ENCODE results near the gene ALK.

Gene ALK

GRCh38 chr2:29923110-29923721, 1.8 kb upstream of the ALK start:
- no peaks in the 10 kb centered on the region for H3K36me3 ChIP-seq (ENCODE audit: insufficient read depth, insufficient read length, low read length)
- H3K4me1 ChIP-seq (ENCODE audit: insufficient read depth, insufficient read length) = peaks cover 2% of the 10 kb centered on the region
- TF ChIP-seq ZNF274 (IDR thresholded peaks at IDR 0.05; ENCODE audit: low read depth, low read length) (no peak), SUZ12 (IDR thresholded peaks at IDR 0.05; ENCODE audit: extremely low read depth, insufficient read depth, insufficient read length) (no peak), YY1 (IDR thresholded peaks at IDR 0.05; ENCODE audit: insufficient read depth, insufficient read length) (no peak)

GRCh38 chr2:29922605-29923004, 1.2 kb upstream of the ALK start:
- Histone ChIP-seq H3K36me3 (ENCODE audit: insufficient read depth, insufficient read length, low read length) (no peaks in the 10 kb centered on the region), H3K9ac (ENCODE audit: insufficient read length, low read depth) (no peak overlapping the region), H3K4me1 (ENCODE audit: insufficient read depth, insufficient read length) (peaks cover 2% of the 10 kb centered on the region), H3K9me3 (ENCODE audit: insufficient read depth, low read length) (no peaks in the 10 kb centered on the region), H3K27me3 (ENCODE audit: insufficient read depth, insufficient read length) (peaks cover 47% of the 10 kb centered on the region), H3K4me3 (ENCODE audit: insufficient read length, low read depth) (no peak overlapping the region)
- no peak for DNase-seq (ENCODE audit: low read depth, low spot score)
- TF ChIP-seq YY1 (IDR thresholded peaks at IDR 0.05; ENCODE audit: insufficient read depth, insufficient read length) = no peak
- no peak for TF ChIP-seq SUZ12 (IDR thresholded peaks at IDR 0.05; ENCODE audit: extremely low read depth, insufficient read depth, insufficient read length)
- TF ChIP-seq ZNF274 (IDR thresholded peaks at IDR 0.05; ENCODE audit: low read depth, low read length) = no peak

More at GRCh38 chr2:29923110-29923721, 1.8 kb upstream of the ALK start:
- Histone ChIP-seq H3K9me3 (ENCODE audit: insufficient read depth, low read length) (no peaks in the 10 kb centered on the region), H3K4me3 (ENCODE audit: insufficient read length, low read depth) (no peak overlapping the region), H3K27me3 (ENCODE audit: insufficient read depth, insufficient read length) (peaks cover 41% of the 10 kb centered on the region), H3K9ac (ENCODE audit: insufficient read length, low read depth) (no peak overlapping the region)
- no peak for DNase-seq (ENCODE audit: low read depth, low spot score)

- Histone ChIP-seq H3K36me3 (ENCODE audit: insufficient read depth, insufficient read length, low read length) (no peaks in the 10 kb centered on the region), H3K27me3 (ENCODE audit: insufficient read depth, insufficient read length) (peaks cover 63% of the 10 kb centered on the region), H3K9me3 (ENCODE audit: insufficient read depth, low read length) (no peaks in the 10 kb centered on the region), H3K9ac (ENCODE audit: insufficient read length, low read depth) (peak overlapping the region; percentile 76), H3K4me1 (ENCODE audit: insufficient read depth, insufficient read length) (peaks cover 2% of the 10 kb centered on the region), H3K4me3 (ENCODE audit: insufficient read length, low read depth) (peak overlapping the region; percentile 44)
- DNase-seq (ENCODE audit: low read depth, low spot score) = no peak
- TF ChIP-seq YY1 (IDR thresholded peaks at IDR 0.05; ENCODE audit: insufficient read depth, insufficient read length) (no peak), SUZ12 (IDR thresholded peaks at IDR 0.05; ENCODE audit: extremely low read depth, insufficient read depth, insufficient read length) (no peak), ZNF274 (IDR thresholded peaks at IDR 0.05; ENCODE audit: low read depth, low read length) (no peak)
Measured at GRCh38 chr2:29920631-29921559, 491 bp downstream of the ALK start.

- peak overlapping the region; percentile 44 for H3K4me3 ChIP-seq (ENCODE audit: insufficient read length, low read depth)
- no peak overlapping the region for H3K9ac ChIP-seq (ENCODE audit: insufficient read length, low read depth)
- peaks cover 2% of the 10 kb centered on the region for H3K4me1 ChIP-seq (ENCODE audit: insufficient read depth, insufficient read length)
- H3K36me3 ChIP-seq (ENCODE audit: insufficient read depth, insufficient read length, low read length) = no peaks in the 10 kb centered on the region
- H3K9me3 ChIP-seq (ENCODE audit: insufficient read depth, low read length) = no peaks in the 10 kb centered on the region
- DNase-seq (ENCODE audit: low read depth, low spot score) = no peak
- H3K27me3 ChIP-seq (ENCODE audit: insufficient read depth, insufficient read length) = peaks cover 67% of the 10 kb centered on the region
- TF ChIP-seq ZNF274 (IDR thresholded peaks at IDR 0.05; ENCODE audit: low read depth, low read length) (no peak), YY1 (IDR thresholded peaks at IDR 0.05; ENCODE audit: insufficient read depth, insufficient read length) (no peak), SUZ12 (IDR thresholded peaks at IDR 0.05; ENCODE audit: extremely low read depth, insufficient read depth, insufficient read length) (no peak)
Measured at GRCh38 chr2:29920130-29920577, 1.2 kb downstream of the ALK start.

GRCh38 chr2:29918941-29919340, 2.4 kb downstream of the ALK start:
- Histone ChIP-seq H3K36me3 (ENCODE audit: insufficient read depth, insufficient read length, low read length) (no peaks in the 10 kb centered on the region), H3K27me3 (ENCODE audit: insufficient read depth, insufficient read length) (peaks cover 67% of the 10 kb centered on the region), H3K4me1 (ENCODE audit: insufficient read depth, insufficient read length) (peaks cover 2% of the 10 kb centered on the region), H3K4me3 (ENCODE audit: insufficient read length, low read depth) (no peak overlapping the region), H3K9me3 (ENCODE audit: insufficient read depth, low read length) (no peaks in the 10 kb centered on the region), H3K9ac (ENCODE audit: insufficient read length, low read depth) (no peak overlapping the region)
- no peak for TF ChIP-seq SUZ12 (IDR thresholded peaks at IDR 0.05; ENCODE audit: extremely low read depth, insufficient read depth, insufficient read length)
- TF ChIP-seq ZNF274 (IDR thresholded peaks at IDR 0.05; ENCODE audit: low read depth, low read length) = no peak
- TF ChIP-seq YY1 (IDR thresholded peaks at IDR 0.05; ENCODE audit: insufficient read depth, insufficient read length) = no peak
- DNase-seq (ENCODE audit: low read depth, low spot score) = no peak

GRCh38 chr2:29917781-29918180, 3.6 kb downstream of the ALK start:
- peaks cover 2% of the 10 kb centered on the region for H3K4me1 ChIP-seq (ENCODE audit: insufficient read depth, insufficient read length)
- H3K9me3 ChIP-seq (ENCODE audit: insufficient read depth, low read length) = no peaks in the 10 kb centered on the region
- H3K9ac ChIP-seq (ENCODE audit: insufficient read length, low read depth) = no peak overlapping the region
- no peaks in the 10 kb centered on the region for H3K36me3 ChIP-seq (ENCODE audit: insufficient read depth, insufficient read length, low read length)
- TF ChIP-seq ZNF274 (IDR thresholded peaks at IDR 0.05; ENCODE audit: low read depth, low read length) (no peak), SUZ12 (IDR thresholded peaks at IDR 0.05; ENCODE audit: extremely low read depth, insufficient read depth, insufficient read length) (no peak)
- H3K27me3 ChIP-seq (ENCODE audit: insufficient read depth, insufficient read length) = peaks cover 67% of the 10 kb centered on the region
- no peak overlapping the region for H3K4me3 ChIP-seq (ENCODE audit: insufficient read length, low read depth)
- no peak for DNase-seq (ENCODE audit: low read depth, low spot score)

GRCh38 chr2:29916571-29916970, 4.8 kb downstream of the ALK start:
- no peaks in the 10 kb centered on the region for H3K4me1 ChIP-seq (ENCODE audit: insufficient read depth, insufficient read length)
- TF ChIP-seq ZNF274 (IDR thresholded peaks at IDR 0.05; ENCODE audit: low read depth, low read length) (no peak), YY1 (IDR thresholded peaks at IDR 0.05; ENCODE audit: insufficient read depth, insufficient read length) (no peak), SUZ12 (IDR thresholded peaks at IDR 0.05; ENCODE audit: extremely low read depth, insufficient read depth, insufficient read length) (no peak)
- no peak overlapping the region for H3K9ac ChIP-seq (ENCODE audit: insufficient read length, low read depth)
- H3K36me3 ChIP-seq (ENCODE audit: insufficient read depth, insufficient read length, low read length) = no peaks in the 10 kb centered on the region
- DNase-seq (ENCODE audit: low read depth, low spot score) = no peak
- H3K27me3 ChIP-seq (ENCODE audit: insufficient read depth, insufficient read length) = peaks cover 58% of the 10 kb centered on the region
- no peaks in the 10 kb centered on the region for H3K9me3 ChIP-seq (ENCODE audit: insufficient read depth, low read length)
- no peak overlapping the region for H3K4me3 ChIP-seq (ENCODE audit: insufficient read length, low read depth)

All from NT2/D1 (cell line).